Mammary epithelial cell (primary cell): ENCODE results near the gene CHRM2.

Experiments
- EZH2 ChIP-seq: IDR thresholded peaks from 2 replicates; pipeline ENCODE4 v1.6.1; 2012; ENCODE audit warnings: low read length, inconsistent platforms, borderline replicate concordance
- TF ChIP-seq, protein P1 (sequence below), 2 donors: IDR thresholded peaks in 1 of 2; conservative IDR thresholded peaks in 1 of 2; 2 replicates each; pipeline ENCODE4 v1.5.1; 2011 to 2012; ENCODE audit warnings: inconsistent platforms in 2 of 2, low read length in 2 of 2, mild to moderate bottlenecking in 2 of 2, control low read depth in 1 of 2, low read depth in 1 of 2; ENCODE audit not compliant: insufficient read depth in 1 of 2; ENCODE audit errors: extremely low read depth in 1 of 2

DNA sequence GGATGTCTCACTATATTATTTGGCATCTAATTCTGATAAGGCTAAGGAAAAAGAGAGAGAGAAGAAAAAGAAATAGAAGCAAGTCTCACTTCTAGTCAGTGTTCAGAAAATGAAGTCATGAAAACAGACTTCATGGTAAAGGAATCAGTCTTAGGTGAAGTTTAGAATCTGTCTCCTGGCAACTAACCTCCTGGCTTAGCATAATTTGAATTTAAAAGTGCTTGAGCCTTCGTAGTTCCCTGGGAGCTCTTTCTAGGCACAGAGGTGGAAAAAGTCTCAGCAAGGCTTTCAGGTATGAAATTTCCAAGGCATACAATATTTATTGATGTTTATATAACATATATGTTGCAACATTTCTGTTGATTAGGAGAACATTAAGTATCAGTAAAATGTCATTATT lies 10.4 kb downstream of the CHRM2 start:
- TF ChIP-seq, protein P1, sequence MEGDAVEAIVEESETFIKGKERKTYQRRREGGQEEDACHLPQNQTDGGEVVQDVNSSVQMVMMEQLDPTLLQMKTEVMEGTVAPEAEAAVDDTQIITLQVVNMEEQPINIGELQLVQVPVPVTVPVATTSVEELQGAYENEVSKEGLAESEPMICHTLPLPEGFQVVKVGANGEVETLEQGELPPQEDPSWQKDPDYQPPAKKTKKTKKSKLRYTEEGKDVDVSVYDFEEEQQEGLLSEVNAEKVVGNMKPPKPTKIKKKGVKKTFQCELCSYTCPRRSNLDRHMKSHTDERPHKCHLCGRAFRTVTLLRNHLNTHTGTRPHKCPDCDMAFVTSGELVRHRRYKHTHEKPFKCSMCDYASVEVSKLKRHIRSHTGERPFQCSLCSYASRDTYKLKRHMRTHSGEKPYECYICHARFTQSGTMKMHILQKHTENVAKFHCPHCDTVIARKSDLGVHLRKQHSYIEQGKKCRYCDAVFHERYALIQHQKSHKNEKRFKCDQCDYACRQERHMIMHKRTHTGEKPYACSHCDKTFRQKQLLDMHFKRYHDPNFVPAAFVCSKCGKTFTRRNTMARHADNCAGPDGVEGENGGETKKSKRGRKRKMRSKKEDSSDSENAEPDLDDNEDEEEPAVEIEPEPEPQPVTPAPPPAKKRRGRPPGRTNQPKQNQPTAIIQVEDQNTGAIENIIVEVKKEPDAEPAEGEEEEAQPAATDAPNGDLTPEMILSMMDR (conservative IDR thresholded peaks at IDR 0.05 in 1 of 2, IDR thresholded peaks at IDR 0.05 in 1 of 2; ENCODE audit: extremely low read depth in 1 of 2, insufficient read depth in 1 of 2, low read depth in 1 of 2, low read length in 2 of 2) = no peak
- TF ChIP-seq EZH2 = no peak
